ENCODE data around the gene FRAS1.
"Not testable (repeated sequence)": the region's sequence is repeated elsewhere in the genome, so short reads cannot be mapped to it uniquely, and the experiment has no call there.

FRAS1 gene

DNA sequence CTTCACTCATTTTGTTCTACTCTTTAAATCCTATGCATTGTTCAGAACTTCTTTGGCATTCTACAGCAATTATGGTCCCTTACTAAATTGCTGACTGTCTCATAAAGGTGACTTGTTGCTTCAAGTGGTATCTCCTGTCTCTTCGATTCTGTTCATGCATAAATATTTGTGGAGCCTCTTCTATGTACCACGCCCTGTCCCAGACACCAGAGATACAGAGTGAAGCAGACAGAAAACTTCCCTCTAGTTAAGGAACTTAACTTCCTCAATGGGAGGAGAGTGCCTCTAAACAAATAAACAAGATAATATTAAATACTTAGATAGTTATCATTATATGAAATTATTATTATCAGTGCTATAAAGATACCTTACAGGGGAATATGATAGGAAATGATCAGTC, 235.7 kb downstream of the FRAS1 start:
- DNase-seq = no peak

DNA sequence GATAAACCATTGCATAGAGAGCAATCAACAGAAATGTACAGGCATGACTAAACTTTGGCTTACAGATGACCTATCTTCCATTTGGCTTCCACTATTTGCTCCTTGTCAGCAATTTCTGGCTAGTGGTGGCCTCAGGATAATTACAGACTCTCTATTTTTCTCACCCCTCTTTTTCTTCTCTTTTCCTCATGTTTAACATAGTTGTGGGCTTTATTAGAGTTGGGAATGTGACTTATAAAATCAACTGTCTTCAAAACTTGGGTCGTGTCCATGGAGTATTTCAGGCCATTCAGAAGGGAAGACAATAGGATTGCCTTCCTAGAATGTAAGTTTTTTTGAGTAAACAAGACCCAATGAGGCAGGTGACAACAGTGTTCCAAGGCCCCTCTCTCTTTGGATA, 236.2 kb downstream of the FRAS1 start:
- no peak for DNase-seq

DNA sequence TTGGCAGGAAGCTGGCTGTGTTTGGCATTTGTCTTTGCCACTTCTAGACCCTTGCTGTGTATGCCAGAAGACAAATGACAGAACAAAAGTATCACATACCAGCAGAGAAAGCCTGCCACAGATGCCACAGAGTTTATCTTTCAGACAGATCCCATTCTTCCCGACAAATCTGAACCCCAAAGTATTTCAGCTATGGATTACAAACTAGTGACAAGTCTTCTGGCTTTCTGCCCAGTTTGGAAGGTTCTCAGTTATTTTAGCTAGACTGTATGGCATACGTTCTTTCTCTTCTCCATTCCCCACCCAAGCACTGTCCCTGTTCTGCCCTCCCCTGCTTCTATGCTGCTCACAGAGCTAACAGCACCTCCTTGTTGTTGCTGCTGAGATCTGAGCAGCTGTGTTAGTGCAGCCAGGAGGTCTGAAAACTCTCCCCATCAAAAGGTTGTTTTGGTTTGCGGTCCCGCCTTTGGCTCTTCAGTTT, 236.7 kb downstream of the FRAS1 start:
- DNase-seq = no peak

DNA sequence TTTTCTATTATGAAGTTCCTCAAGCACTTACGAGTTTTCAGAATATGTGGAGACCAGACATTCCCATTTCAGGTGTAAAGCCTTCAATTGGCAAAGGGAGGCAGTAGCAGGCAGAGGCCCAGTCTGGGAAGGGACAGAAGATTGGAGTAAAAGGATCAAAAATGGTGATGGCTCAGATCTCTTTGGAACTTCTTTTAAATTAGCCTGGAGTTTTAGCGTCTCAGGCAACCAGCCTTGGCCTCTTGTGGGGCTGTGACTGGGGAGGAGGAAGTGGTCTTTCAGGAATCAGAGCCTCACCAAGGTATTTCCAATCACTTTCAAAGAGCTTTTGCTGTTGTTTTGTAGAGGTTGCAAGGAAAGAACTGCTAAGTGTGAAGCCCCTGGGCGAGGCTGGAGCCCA, 239.1 kb downstream of the FRAS1 start:
- DNase-seq = no peak

DNA sequence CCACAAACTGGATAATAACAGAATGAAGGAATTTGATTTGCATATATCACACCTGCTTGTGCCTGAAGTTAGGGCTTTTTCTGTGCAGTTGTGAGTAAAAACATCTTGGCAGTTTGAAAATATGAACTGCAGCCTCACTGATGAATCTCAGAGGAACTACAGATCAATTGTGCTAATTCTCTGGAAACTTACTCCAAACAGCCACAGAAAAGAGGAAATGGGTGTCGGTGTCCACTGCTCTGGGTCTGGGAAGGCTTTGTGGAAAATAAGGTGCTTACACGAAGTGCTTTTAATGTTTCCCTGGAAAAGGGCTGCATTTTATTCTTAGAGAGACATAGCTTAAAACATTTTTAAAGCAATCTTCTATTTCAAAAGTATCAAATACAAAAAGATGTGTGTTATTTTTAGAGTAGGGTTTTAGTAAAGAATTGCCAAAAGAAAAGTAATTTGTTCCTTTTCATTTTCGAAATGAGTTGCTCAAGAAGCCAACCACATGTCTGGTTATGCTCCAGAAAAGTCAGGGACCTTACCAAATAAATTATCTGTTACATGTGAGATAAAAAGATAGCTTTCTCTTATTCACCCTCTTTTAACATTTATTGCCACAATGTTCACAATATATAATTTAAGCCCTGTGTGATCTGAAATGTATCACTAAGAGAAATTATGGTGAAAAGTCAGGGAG, 240.1 kb downstream of the FRAS1 start:
- DNase-seq = peak in 1 of 2 experiments; percentile 31

DNA sequence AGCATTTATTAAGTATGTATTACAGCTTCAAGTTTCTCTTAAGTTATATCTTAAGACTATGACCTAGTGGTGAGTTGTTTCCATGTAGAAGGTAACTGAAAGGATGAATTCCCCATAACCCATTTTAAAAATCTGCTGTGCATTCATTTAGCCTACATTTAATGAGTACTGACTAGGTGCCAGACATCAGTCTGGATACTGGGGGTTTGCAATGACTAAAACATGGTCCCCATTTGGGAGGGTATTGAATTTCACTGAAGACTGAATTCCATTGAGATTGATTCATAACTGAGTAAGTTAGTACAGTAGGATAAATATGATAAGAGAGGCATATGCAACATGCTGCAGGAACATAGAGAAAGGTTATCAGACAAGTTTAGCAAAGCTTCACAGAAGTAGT, 241.5 kb downstream of the FRAS1 start:
- DNase-seq = no peak

DNA sequence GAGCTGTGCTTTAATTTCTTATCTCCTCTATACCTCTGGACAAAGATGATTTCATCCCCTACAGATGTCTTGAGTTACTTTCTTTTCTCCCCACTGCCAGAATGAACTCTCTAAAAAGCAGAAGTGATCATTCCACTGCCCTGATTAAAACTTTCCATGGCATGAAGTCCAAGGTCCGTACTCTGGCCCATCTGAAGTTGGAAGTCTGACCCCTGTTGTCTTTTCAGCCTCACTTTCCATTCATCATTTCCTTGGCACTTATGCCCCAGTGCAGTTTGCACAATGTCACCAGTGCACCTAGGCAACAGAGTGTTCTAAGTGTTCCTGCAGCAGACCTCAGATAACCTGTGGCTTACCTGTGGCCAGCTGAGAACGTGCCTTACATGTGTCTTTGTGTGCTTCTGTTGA, 242.4 kb downstream of the FRAS1 start:
- no peak for DNase-seq

DNA sequence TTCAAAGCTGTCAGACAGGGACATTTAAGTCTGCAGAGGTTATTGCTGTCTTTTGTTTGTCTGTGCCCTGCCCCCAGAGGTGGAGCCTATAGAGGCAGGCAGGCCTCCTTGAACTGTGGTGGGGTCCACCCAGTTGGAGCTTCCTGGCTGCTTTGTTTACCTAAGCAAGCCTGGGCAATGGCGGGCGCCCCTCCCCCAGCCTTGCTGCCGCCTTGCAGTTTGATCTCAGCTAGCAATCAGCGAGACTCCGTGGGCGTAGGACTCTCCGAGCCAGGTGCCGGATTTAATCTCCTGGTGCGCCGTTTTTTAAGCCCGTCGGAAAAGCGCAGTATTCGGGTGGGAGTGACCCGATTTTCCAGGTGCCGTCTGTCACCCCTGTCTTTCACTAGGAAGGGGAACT, 250.1 kb downstream of the FRAS1 start:
- DNase-seq = peak in 1 of 2 experiments; percentile 18

DNA sequence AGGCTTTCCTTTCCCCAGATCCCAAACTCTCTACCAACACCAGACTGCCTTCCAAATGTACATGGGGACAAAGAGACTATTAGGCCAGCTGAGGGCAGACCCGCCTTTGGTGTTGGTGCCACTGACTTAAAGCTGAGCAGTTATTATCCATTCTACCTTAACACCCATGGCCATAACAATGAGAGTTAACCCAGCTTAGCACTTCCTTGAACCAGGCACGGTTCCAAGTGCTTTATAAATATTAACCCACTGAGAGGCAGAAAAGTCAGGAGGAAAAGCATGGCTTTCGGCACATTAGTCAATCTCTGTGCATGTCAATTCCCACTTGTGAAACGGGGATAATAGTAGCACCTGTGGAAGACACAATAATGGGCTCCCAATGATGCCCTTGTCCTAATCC, 251.4 kb downstream of the FRAS1 start:
- no peak for DNase-seq

DNA sequence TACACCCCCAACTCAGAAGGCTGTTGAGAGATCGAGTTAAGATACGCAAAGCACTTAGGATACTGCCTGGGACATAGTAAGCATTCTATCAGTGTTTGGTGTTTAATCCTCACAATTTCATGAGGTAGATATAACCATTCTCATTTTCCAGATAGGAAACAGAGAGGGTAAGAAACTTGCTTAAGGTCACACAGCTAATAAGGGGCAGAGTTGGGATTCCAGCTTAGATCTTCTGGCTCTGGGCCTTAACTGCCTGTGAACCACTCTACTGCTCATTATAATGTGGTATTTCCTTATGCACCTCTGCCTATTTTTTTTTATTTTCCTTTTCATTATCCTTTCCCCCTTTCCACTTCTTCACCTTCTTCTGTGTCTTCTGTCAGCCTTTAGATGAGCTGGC, 252.2 kb downstream of the FRAS1 start:
- DNase-seq = no peak

DNA sequence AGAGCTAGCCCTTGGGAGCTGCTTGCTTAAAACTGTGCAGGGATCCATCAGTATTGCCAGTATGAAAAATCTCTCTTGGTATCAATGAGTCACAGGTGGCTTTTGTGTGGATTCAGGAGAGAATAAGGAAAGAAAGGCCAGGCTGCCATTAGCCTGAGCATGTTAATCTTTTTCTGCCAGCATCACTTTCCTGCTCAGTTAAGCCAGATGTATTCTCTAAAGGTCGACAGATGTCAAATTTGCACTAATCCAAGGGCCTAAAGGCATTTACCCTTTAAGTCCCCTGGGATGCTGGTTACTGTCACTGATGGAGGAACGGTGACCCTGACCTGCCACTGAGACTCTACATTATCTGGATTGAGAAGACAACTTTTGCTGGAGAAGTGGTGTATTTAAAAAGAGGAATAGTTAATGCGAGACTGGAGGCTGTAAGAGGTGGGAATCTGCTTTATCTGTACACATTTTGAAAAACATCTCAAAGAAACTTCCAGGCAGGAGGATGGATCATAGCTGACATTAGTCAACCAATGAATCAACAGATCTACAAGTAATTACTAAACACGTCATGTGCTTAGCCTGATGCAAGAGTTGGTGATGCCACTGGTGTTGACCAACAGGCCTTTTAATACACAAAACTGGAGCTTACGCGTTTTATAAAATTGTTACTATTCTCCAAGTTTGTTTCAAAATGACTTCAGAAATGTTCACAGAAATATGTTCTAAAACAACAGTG, 253.1 kb downstream of the FRAS1 start:
- DNase-seq = no peak

DNA sequence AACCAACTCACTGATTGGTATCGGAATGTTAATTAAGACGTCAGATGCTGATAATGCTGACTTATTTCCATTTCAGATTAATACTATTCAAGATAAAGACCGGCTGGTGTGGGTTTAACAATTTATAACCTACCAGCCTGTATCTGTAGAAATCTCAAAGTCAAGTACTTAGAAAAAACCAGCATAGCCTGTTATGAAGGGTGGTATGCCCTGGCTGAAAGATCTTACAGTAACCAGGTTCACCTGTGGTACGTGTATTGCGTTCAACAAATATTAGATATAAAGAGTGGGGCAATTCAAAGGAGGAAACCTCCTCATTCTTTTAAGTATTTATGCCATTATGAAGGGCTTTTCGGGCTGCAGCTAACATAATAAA, 253.6 kb downstream of the FRAS1 start:
- no peak for DNase-seq

DNA sequence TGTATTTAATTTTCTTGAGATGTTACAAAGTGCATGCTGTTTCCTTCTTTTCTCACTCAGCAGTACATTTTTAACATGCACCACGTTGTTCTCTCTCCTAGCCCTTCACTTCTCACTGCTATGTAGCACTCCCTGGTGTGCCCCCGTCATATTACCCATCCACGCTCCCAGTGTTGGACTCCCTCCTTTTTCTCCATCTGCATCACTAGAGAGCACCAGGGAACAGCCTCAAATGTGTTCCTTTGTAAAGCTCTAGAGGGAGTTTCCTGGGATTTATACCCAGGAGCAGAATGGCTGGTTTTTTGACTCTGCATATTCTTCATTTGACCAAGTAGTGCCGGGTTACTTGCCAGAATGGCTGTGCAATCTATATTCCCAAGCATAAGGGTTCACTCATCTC, 254.2 kb downstream of the FRAS1 start:
- no peak for DNase-seq

DNA sequence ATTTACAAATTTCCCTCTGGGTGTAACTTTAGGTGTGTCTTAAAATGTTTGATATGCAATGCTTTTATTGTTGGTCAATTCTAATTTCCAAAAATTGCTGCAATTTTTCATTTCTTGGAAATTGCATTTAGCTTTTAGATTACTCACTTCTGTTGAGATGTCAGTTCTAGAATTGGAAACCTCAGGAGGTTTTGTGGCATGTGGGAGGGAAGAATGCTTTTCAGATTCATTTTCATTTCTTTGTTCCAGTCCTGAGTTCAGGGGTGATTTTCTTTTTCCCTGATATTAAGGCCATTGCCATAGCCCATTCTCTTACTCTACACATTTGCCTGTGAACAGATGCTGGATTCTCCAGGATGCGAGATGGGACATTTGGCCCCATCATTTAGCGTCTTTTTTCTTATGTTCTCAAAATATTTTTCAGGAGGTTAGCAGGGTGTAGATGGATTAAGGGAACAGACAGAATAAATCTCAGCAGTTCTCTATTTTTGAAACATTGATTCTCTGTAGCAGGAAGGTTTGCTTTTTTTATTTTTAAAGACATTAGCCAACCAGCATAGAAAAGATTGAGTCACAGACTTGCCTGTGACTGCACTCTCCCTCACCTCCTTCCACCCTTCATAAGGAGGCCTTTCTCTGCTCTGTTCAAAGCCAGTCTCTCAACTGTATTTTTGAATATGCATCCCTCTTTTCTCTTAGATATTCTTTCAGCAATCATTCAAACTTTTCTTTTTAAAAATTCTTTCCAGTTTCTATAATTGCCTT, 256.0 kb downstream of the FRAS1 start:
- DNase-seq = no peak

DNA sequence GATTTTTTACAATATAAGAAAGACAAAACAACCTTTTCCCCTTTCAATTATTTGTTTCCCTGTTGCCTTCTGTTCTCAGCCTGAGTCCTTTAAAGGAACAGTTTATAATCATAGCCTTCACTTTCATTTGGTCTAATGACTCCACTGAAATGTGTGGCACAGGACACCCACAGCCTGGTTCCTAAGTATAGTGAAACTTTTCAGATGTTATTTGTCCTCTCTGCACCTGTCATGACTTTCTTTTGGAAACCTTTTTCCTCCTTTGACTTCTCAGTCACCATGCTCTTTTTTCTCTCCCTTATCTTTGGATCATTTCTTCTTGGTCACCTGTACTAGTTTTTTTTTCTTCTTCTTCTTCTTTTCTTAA, 256.6 kb downstream of the FRAS1 start:
- no peak for DNase-seq

DNA sequence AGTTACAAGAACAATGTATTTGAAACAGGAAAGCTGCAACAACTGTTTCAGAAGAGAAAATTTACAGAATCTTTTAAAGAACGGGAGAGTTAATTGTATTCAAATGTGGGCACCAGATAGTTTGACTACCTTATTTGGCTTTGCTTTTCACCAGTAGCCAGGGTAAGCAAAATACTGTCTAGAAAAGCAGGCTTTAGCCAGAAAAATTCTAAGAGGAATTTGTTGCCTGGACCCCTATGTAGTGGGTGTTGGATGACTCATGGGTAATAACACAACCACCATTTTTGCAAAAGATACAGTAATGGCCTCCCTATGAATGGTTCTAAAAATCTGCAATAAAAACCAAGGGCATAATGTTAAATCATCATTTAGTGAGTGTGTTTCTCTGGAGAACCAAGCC, 261.0 kb downstream of the FRAS1 start:
- DNase-seq = no peak

DNA sequence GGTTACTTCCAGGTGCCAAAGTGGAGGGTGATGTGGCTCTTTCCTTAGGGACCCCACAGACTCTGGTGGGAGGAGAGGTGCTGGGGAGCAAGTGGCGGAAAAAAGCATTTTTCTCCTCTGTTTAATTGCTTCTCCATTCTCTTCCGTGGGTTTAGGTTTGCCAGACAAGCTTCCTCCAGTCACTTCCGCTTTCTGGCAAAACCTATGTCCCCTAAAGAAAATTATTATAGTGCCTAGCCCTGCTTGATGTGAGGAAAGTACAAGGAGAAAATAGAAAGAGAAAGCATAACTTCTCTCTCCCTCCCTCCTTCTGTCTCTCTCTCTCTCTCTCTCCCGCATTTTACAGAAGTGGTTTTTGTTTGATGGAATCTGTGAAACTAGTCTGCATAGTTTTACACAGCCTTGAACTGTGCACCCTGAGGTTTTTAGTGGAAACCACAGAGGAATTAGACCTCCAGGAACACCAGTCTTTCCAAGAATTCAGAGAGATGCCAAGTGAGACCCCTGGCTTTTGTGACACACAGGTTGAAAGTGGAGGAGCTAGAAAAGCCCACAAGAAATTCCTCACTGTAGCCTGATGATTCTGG, 263.3 kb downstream of the FRAS1 start:
- DNase-seq = no peak

DNA sequence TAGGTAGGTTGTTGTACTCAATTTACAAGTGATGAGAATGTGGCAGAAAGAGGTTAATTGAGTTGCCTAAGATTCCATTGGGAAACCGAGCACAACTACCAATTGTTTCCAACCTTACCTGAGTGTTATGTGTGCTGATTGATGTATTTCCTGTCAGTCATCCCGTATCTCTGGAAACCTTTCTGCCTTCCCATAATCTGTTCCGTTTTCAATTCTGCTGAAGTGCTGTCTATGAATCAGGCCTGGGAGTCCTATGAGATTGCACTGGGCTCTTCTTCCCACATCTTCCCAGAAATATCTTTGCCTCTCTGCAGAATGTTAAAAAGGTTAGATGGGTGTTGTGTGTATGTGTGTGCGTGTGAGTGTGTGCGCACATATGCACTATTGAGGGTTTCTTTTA, 264.9 kb downstream of the FRAS1 start:
- DNase-seq = no peak

DNA sequence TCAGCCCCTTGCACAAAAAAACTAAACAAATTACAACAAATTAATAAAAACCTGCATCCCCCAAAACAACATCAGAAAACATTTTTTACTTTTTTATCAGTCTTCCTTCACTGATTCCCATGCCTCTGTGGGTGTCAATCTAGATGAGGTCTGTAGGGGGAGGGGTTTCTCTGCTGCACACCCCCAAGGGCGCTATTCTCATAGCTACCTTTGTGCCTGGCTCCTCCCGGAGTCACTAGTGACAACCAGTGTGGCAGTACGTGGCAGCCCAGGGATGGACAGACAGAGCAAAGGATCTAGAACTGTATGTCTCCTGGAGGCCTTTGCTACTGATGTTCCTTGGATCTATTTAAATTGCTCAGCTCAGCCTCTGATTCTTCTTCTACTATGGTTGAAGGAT, 266.3 kb downstream of the FRAS1 start:
- DNase-seq = no peak

DNA sequence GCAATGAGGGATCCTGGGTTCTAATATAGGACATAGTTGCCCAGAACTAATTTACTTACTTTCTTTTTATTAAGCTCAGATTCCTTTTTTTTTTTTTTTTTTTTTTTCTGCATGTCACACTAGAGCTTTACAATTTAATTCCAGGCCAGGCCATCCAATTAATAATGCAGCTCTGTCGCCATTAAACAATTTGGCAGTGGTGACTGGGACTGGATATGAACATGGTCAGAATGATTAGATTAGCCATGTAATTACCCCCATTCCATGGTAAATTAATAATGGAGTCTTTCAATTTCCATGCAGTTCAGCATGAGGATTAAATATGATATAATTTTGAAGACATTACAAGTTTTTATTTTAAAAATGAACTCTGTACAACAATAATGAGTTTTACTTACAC, 267.5 kb downstream of the FRAS1 start:
- DNase-seq = no peak

DNA sequence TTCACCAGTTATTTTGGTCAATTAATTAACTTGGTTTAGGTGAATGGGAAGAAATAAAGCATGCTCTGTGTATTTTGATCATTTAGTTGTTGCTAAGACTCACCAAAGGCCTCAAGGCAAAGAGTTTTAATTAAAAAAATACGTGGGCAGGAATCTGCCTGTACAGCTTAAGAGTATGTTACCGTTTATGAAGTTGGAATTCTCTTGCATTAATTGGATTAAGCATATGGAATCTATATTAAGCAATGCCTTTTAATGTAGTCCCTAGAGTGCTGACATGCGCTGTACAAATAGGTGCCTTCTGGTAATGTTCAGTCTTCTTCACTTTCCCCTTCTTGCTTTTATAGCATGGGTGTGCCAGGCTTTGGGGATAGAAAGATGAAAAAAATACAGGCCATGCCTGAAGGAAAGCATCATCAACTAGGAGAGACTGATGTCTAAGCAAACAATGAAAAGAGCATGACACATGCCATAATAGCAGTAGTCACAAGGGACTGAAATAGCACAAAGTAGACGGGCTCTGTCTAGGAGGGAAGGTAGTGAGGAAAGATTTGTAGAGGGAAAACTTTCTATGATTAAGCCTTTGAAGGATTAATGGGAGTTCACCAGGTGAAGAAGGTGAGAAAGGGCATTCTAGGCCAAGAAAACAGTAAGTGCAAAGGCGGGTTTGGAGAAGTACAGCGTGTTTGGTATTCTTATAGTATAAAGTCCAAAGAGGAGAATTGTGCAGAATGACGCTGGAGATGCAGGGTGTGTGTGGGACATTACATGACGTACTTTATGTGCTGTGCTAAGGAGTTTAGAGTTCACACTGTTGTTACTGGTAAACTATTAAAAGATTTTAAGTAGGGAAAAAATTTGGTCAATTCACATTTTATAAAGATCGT, 268.4 kb downstream of the FRAS1 start:
- DNase-seq = no peak

DNA sequence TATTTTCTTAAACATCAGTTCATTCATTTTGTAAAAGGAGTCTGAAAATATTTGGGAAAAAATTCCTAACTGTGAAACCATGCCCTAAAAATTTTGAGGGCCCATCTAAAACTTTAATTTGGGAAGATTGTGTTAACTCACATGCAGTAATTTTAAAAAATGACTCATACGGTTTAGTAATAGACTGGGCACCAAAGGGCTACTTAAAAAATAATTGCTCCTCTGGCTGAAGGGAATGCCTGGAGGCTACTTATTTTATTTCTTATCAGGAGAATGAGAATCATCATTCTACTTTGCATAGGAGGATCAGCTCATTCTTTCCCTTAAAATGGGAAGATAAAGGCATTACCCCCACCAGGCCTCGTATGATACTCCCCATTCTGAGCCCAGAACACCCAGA, 271.5 kb downstream of the FRAS1 start:
- DNase-seq = not testable (repeated sequence)

DNA sequence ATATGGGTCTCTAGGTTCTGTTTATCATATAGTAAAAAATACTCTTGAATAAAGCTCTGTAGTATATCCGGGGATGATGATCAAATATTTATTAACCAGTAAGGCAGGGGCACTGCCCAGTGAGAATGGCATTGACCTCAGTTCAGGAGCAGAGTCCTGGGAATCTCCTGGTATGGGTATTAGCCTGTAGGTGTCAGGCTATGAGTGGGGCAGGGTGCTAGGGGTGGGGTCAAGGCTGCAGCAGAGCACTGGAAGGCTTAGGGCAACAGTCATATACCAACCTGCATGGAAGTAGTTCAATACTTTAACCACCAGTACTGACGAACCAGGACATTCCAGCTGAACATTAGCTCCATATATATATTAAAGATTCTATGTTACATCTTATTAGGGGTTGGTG, 274.1 kb downstream of the FRAS1 start:
- no peak for DNase-seq
